HG02759 (cell line): ENCODE data around the gene PRKCZ.

ENCODE experiments used
- ATAC-seq: cut with Tn5 transposase; IDR thresholded peaks from one replicate; pipeline ENCODE4 v1.9.1; 2021; ENCODE audit warnings: mild to moderate bottlenecking, moderate library complexity; ENCODE audit not compliant: unreplicated experiment

The PRKCZ gene

GRCh38 chr1:2044510-2045319 is 5.5 kb upstream of the PRKCZ start:
- no peak for ATAC-seq

DNA sequence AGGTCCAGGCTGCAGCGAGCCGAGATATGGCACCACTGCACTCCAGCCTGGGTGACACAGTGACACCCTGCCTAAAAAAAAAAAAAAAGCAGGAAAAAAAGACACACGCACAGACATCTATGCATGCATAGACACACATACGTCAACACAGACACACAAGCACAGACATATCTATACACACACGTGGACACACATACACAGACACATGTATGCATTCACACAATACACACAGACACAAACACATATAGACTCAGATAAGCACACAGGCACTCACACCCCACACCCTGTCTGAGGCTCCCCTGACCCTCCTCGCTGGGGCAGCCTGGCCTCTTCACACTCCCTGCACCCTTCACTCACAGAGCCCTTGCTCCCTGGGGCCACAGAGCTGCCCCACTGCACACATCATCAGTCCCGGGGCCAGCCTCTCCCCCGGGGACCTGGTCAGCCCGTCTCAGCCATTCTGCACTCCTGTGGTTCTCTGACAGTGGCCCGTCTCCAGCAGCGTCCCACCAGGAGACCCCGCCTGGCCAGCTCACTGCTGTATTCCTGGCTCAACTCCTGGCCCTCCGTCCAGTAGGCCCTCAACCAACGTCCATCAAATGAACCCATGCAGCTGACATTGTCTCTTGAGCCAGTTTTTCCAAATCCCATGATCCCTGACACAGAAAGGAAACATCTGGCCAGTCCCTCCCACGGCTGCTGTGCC is 4.6 kb upstream of the PRKCZ start:
- no peak for ATAC-seq

DNA sequence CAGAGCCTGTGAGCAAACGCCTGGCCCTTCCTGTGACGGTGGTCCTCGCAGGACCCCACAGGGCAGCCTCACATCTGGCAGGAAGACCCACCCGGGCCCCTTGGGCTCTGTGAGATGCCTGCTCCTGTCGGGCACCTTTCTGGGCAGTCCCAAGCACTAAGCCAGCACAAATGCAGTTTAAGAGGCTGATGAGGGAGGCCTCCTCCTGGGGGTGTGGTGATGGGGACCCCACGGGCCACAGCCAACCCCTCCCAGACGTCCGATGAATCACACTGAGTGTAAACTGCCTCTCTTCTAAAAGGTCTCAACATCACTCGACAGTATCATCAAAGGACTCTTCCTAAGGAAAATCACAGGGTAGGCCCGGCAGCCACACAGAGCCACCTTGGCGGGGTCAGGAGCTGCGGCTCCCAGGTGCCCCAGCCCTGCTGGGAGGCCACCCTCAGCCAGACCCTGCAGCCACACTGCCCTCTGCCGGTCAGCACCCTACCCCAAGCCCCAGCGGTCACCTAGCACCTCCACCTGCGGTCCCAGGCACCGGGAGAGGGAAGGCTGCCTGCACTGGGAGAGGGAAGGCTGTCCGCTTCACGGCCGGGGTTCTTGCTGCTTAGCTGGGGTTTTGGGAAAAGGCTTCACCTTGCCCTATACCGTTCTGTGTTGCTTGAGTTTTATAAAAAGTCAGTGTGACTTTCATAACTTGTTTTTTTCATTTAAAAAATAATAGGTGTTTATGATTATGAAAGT is 3.9 kb upstream of the PRKCZ start:
- no peak for ATAC-seq

DNA sequence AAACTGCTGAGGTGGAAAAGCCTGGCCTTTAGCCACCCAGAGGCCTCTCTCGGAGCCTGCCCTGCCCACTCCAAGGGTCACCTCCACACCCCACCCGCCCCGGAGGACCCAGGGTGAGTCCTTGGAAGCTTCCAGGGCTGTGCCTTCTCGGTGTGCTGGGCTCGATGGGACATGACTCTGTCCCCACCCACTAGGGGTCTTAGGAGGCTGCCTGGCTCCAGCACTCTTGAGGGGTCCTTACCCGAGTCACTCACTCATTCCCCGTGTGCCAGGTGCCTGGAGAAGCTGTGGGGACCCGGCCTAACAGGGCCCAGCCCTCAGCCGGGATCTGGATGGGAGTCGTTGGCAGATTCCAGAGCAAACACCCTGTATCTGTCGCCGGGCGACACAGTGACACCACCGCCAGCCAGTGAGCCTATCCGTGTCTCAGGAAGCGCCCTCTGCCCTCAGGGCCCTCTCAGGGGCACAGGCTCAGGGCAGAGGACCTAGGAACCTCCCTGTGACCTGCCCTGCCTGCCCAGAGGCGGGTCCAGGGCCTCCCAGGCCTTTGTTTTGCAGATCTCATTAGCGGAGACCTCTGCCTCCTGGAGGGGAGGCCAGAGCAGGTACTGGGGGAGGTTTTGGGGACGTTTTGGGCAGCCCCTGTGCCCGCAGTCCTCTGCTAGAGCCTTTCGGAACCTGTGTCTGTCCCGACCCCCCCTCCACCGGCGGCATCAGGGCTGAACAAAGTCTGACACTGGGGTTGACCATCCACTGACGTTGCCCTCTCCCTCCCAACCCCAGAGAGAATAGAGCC is 3.1 kb upstream of the PRKCZ start:
- no peak for ATAC-seq

DNA sequence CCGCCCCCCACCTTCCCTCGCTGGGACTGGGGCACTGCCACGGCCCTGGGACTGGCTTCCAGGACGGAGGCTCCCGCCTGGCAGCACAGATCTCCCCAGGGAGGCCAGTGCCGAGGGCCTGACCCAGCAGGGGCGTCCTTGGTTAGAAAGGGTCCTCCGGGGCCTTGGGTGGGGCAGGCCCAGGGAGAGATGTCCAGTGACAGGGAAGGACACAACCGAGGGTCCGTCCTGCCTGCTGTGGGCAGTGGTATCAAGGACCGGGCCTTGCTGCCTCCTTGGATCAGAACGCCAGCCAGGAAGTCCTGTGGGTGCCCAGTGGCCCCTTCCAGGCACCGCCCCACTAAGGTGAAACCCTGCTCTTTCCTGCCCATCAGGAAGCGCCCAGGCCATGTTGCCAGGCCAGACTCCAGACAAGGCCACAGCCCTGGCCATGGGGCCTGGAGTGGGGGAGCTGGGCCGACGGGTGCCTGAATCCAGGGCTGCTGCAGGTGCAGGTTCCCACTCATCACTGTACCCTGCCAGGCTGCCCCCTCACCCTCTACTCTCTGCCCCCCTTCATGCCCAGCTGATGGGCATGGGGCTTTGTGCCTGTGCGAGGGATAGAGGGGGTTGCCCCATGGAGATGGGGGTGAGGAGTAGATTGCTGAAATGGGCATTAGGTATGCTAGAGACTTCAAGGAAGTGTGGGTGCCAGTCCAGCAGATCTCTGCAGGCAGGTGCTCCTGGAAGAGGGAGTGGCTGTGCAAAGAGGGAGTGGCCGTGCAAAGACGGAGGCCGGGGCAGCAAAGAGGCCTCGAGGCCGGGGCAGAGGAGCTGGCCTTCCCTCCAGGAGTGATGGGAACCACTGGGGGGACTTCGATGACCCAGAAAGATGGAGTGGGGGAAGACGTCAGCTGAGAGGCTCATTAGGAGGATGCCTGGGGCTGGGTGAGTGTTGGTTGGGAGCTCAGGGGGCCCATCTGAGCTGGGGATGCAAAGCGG is 2.2 kb upstream of the PRKCZ start:
- ATAC-seq = no peak

- ATAC-seq = no peak
Measured at GRCh38 chr1:2049225-2049717, 940 bp upstream of the PRKCZ start.

GRCh38 chr1:2050461-2050792 is 216 bp downstream of the PRKCZ start:
- ATAC-seq = no peak

- no peak for ATAC-seq
Measured at GRCh38 chr1:2050793-2051682, 827 bp downstream of the PRKCZ start.

GRCh38 chr1:2052054-2052679 is 2.0 kb downstream of the PRKCZ start:
- ATAC-seq = no peak

DNA sequence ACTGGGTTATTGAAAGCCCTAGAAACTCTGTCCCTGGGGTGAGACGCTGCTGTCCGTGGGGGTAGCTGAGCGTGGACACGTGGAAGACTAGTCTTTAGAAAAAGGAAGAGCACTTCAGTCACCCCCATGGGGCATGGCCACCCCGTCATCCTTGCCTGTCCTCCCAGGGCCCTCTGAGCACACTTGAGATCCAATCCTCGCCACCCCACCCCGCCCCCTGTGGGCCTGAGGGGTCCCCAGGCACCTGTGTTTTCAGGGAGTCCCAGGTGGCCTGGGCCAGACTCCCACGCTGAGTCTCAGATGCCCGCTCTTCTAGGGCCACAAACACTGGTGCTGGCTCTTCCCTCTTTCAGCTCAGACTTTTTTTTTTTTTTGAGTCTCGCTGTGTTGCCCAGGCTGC is 2.5 kb downstream of the PRKCZ start:
- ATAC-seq = no peak

DNA sequence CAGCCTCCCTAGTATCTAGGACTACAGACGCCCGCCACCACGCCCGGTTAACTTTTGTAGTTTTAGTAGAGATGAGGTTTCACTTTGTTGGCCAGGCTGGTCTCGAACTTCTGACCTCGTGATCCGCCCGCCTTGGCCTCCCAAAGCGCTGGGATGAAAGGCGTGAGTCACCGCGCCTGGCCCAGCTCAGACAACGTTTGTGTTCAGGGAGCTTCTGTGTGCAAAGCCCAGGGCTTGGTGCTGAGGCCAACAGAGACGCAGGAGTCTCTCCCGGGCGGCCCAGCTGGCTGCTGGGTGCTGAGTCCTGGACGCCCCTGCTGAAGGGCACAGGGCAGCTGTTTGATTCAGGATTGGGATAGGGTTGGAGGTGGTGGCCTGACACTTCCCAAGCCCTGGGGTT is 3.0 kb downstream of the PRKCZ start:
- no peak for ATAC-seq

GRCh38 chr1:2053784-2054376 is 3.7 kb downstream of the PRKCZ start:
- ATAC-seq = no peak

DNA sequence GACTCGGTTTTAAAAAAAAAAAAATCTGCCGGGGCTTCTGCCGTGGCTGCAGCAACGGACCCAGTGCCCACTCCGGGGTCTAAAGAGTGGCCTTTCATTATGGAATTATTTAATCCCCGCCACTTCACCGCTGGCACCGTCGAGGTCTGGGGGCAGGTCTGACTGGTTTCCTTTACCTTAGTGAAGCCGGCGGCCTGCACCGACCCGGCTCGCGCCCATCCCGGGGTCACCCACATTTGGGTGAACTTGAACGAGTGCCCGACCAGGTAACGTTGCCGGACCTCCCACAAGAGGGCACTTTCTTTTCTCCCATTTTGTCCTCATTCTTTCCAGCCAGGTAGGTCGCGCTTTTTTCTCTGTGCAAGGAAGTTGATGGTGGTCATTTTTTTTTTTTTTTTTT is 4.3 kb downstream of the PRKCZ start:
- no peak for ATAC-seq

- ATAC-seq = no peak
Measured at GRCh38 chr1:2055911-2056575, 5.8 kb downstream of the PRKCZ start.

DNA sequence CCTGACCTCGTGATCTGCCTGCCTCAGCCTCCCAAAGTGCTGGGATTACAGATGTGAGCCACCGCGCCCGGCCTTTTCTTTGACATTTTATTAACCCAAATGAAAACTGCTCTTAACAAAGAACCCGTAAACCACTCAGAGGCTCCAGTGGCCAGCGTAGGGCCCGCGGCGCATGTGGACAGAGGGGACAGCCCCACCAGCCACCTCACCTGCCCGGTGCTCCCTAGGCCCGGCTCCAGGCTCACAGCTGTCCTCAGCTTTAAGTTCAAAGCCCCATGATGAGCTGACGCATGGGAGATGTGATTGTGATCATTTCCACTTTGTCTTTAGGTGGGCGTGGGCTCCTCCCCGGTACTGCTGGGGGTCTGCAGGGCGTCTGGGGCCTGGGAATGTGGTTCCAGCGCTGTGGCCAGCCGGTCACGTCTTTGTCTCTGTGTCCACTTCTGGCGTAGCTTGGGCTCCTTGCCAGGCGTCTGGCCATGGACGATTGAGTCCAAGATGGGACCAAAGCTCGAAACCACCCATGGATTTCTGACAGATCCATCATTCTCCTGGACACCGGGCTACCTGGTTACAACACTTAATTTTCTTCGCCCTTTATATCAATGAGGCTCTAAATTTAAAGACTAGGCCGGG is 6.9 kb downstream of the PRKCZ start:
- no peak for ATAC-seq

- no peak for ATAC-seq
Measured at GRCh38 chr1:2059290-2059953, 9.2 kb downstream of the PRKCZ start.
